HEK293 (cell line): Measurements from ENCODE around the gene RINL.

ENCODE experiments used
- BCL11B ChIP-seq: fragments of 450-650 bp; formaldehyde crosslinking; IDR thresholded peaks from 2 replicates; pipeline ENCODE4 v1.5.1; 2016; ENCODE audit warnings: low read depth, missing biosample characterization, missing genetic modification characterization
- FEZF1 ChIP-seq: fragments of 450-650 bp; formaldehyde crosslinking; IDR thresholded peaks from 2 replicates; pipeline ENCODE4 v1.5.1; 2016; ENCODE audit warnings: missing biosample characterization, missing genetic modification characterization
- MYNN ChIP-seq: fragments of 450-650 bp; formaldehyde crosslinking; IDR thresholded peaks from 2 replicates; pipeline ENCODE4 v1.5.1; 2016; ENCODE audit warnings: missing biosample characterization, missing genetic modification characterization, borderline replicate concordance
- MZF1 ChIP-seq: fragments of 450-650 bp; formaldehyde crosslinking; IDR thresholded peaks from 2 replicates; pipeline ENCODE4 v1.5.1; 2017; ENCODE audit warnings: missing biosample characterization, missing genetic modification characterization, borderline replicate concordance
- TRIM28 ChIP-seq: IDR thresholded peaks from 2 replicates; pipeline ENCODE4 v1.6.1; 2011; ENCODE audit warnings: low read length, control low read depth, borderline replicate concordance
- ZEB2 ChIP-seq: fragments of 450-650 bp; formaldehyde crosslinking; IDR thresholded peaks from 2 replicates; pipeline ENCODE4 v1.5.1; 2016; ENCODE audit warnings: missing biosample characterization, missing genetic modification characterization
- ZNF114 ChIP-seq: fragments of 450-650 bp; formaldehyde crosslinking; IDR thresholded peaks from 2 replicates; pipeline ENCODE4 v1.5.0; 2017; ENCODE audit warnings: missing biosample characterization, missing genetic modification characterization
- ZNF133 ChIP-seq: fragments of 450-650 bp; formaldehyde crosslinking; IDR thresholded peaks from 2 replicates; pipeline ENCODE4 v1.5.1; 2016; ENCODE audit warnings: missing biosample characterization, missing genetic modification characterization
- ZNF155 ChIP-seq: fragments of 450-650 bp; formaldehyde crosslinking; IDR thresholded peaks from 2 replicates; pipeline ENCODE4 v1.5.1; 2016; ENCODE audit warnings: missing biosample characterization, missing genetic modification characterization
- ZNF18 ChIP-seq: fragments of 450-650 bp; formaldehyde crosslinking; IDR thresholded peaks from 2 replicates; pipeline ENCODE4 v1.5.1; 2016; ENCODE audit warnings: missing biosample characterization, missing genetic modification characterization
- ZNF221 ChIP-seq: fragments of 450-650 bp; formaldehyde crosslinking; IDR thresholded peaks from 2 replicates; pipeline ENCODE4 v1.5.1; 2017; ENCODE audit warnings: missing biosample characterization, missing genetic modification characterization, borderline replicate concordance
- ZNF266 ChIP-seq: fragments of 450-650 bp; formaldehyde crosslinking; IDR thresholded peaks from 2 replicates; pipeline ENCODE4 v1.5.1; 2016; ENCODE audit warnings: missing biosample characterization, missing genetic modification characterization, low read depth
- ZNF335 ChIP-seq: fragments of 450-650 bp; formaldehyde crosslinking; conservative IDR thresholded peaks from 2 replicates; pipeline ENCODE4 v1.5.1; 2016; ENCODE audit warnings: missing biosample characterization, missing genetic modification characterization
- ZNF37A ChIP-seq: fragments of 450-650 bp; IDR thresholded peaks from 2 replicates; pipeline ENCODE4 v1.5.1; 2018; ENCODE audit warnings: missing biosample characterization, missing genetic modification characterization
- ZNF394 ChIP-seq: fragments of 450-650 bp; formaldehyde crosslinking; IDR thresholded peaks from 2 replicates; pipeline ENCODE4 v1.5.1; 2016; ENCODE audit warnings: missing biosample characterization, missing genetic modification characterization, mild to moderate bottlenecking, moderate library complexity, borderline replicate concordance
- ZNF423 ChIP-seq: fragments of 450-650 bp; formaldehyde crosslinking; IDR thresholded peaks from 2 replicates; pipeline ENCODE4 v1.5.1; 2016; ENCODE audit warnings: missing biosample characterization, missing genetic modification characterization
- ZNF514 ChIP-seq: fragments of 450-650 bp; formaldehyde crosslinking; IDR thresholded peaks from 2 replicates; pipeline ENCODE4 v1.5.1; 2016; ENCODE audit warnings: missing biosample characterization, missing genetic modification characterization
- ZNF548 ChIP-seq: fragments of 450-650 bp; formaldehyde crosslinking; IDR thresholded peaks from 2 replicates; pipeline ENCODE4 v1.5.1; 2016; ENCODE audit warnings: missing biosample characterization, missing genetic modification characterization
- ZNF596 ChIP-seq: fragments of 450-650 bp; IDR thresholded peaks from 2 replicates; pipeline ENCODE4 v1.5.0; 2018; ENCODE audit warnings: missing biosample characterization, mild to moderate bottlenecking, missing genetic modification characterization, moderate library complexity
- ZSCAN5A ChIP-seq: fragments of 450-650 bp; formaldehyde crosslinking; IDR thresholded peaks from 2 replicates; pipeline ENCODE4 v1.5.1; 2016; ENCODE audit warnings: missing biosample characterization, missing genetic modification characterization
- TF ChIP-seq, protein P1 (sequence below): fragments of 450-650 bp; formaldehyde crosslinking; IDR thresholded peaks from 2 replicates; pipeline ENCODE4 v1.5.1; 2016; ENCODE audit warnings: missing biosample characterization, missing genetic modification characterization
- TF ChIP-seq, protein P2 (sequence below): sonication (generic); formaldehyde crosslinking; IDR thresholded peaks from 2 replicates; pipeline ENCODE4 v1.8.1; 2022; ENCODE audit warnings: mild to moderate bottlenecking, moderate library complexity, missing genetic modification reagents
- TF ChIP-seq, protein P3 (sequence below): fragments of 450-650 bp; formaldehyde crosslinking; IDR thresholded peaks from 2 replicates; pipeline ENCODE4 v1.5.1; 2016; ENCODE audit warnings: missing biosample characterization, missing genetic modification characterization
- TF ChIP-seq, protein P4 (sequence below): fragments of 450-650 bp; formaldehyde crosslinking; IDR thresholded peaks from 2 replicates; pipeline ENCODE4 v1.5.1; 2017; ENCODE audit warnings: missing biosample characterization, missing genetic modification characterization
- TF ChIP-seq, protein P5 (sequence below): fragments of 450-650 bp; formaldehyde crosslinking; IDR thresholded peaks from 2 replicates; pipeline ENCODE4 v1.5.1; 2016; ENCODE audit warnings: missing biosample characterization, missing genetic modification characterization, borderline replicate concordance

Gene RINL

GRCh38 chr19:38898788-38899446 is 20.8 kb upstream of the RINL start (continued):
- TF ChIP-seq ZSCAN5A (0 out of 2 replicates have a peak, but pooled peaks have one; percentile 94), ZNF548 (tag by site-specific recombination) (no peak), ZNF394 (tag by site-specific recombination) (no peak), ZNF266 (tag by site-specific recombination) (0 out of 2 replicates have a peak, but pooled peaks have one; percentile 11), ZNF133 (tag by site-specific recombination) (0 out of 2 replicates have a peak, but pooled peaks have one; percentile 12), ZNF335 (tag by site-specific recombination) (no peak), ZNF423 (tag by site-specific recombination) (peak; percentile 93), FEZF1 (tag by site-specific recombination) (no peak), ZNF596 (no peak), ZNF18 (tag by site-specific recombination) (no peak), MYNN (0 out of 2 replicates have a peak, but pooled peaks have one; percentile 18), ZNF37A (tag by site-specific recombination) (no peak), BCL11B (peak; percentile 34; the same call in 1 of the 2 replicates), TRIM28 (no peak), ZNF155 (no peak), ZNF221 (no peak; the same call in 1 of the 2 replicates), MZF1 (tag by site-specific recombination) (peak; percentile 70; the same call in 1 of the 2 replicates), ZEB2 (tag by site-specific recombination) (no peak), ZNF114 (tag by site-specific recombination) (no peak), ZNF514 (tag by site-specific recombination) (no peak)
- TF ChIP-seq, protein P1, sequence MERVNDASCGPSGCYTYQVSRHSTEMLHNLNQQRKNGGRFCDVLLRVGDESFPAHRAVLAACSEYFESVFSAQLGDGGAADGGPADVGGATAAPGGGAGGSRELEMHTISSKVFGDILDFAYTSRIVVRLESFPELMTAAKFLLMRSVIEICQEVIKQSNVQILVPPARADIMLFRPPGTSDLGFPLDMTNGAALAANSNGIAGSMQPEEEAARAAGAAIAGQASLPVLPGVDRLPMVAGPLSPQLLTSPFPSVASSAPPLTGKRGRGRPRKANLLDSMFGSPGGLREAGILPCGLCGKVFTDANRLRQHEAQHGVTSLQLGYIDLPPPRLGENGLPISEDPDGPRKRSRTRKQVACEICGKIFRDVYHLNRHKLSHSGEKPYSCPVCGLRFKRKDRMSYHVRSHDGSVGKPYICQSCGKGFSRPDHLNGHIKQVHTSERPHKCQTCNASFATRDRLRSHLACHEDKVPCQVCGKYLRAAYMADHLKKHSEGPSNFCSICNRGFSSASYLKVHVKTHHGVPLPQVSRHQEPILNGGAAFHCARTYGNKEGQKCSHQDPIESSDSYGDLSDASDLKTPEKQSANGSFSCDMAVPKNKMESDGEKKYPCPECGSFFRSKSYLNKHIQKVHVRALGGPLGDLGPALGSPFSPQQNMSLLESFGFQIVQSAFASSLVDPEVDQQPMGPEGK (tag by site-specific recombination), result no peak; the same call in 1 of the 2 replicates
- TF ChIP-seq, protein P2, sequence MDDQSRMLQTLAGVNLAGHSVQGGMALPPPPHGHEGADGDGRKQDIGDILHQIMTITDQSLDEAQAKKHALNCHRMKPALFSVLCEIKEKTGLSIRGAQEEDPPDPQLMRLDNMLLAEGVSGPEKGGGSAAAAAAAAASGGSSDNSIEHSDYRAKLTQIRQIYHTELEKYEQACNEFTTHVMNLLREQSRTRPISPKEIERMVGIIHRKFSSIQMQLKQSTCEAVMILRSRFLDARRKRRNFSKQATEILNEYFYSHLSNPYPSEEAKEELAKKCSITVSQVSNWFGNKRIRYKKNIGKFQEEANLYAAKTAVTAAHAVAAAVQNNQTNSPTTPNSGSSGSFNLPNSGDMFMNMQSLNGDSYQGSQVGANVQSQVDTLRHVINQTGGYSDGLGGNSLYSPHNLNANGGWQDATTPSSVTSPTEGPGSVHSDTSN (CRISPR knock-in tag), result no peak
- TF ChIP-seq, protein P3, sequence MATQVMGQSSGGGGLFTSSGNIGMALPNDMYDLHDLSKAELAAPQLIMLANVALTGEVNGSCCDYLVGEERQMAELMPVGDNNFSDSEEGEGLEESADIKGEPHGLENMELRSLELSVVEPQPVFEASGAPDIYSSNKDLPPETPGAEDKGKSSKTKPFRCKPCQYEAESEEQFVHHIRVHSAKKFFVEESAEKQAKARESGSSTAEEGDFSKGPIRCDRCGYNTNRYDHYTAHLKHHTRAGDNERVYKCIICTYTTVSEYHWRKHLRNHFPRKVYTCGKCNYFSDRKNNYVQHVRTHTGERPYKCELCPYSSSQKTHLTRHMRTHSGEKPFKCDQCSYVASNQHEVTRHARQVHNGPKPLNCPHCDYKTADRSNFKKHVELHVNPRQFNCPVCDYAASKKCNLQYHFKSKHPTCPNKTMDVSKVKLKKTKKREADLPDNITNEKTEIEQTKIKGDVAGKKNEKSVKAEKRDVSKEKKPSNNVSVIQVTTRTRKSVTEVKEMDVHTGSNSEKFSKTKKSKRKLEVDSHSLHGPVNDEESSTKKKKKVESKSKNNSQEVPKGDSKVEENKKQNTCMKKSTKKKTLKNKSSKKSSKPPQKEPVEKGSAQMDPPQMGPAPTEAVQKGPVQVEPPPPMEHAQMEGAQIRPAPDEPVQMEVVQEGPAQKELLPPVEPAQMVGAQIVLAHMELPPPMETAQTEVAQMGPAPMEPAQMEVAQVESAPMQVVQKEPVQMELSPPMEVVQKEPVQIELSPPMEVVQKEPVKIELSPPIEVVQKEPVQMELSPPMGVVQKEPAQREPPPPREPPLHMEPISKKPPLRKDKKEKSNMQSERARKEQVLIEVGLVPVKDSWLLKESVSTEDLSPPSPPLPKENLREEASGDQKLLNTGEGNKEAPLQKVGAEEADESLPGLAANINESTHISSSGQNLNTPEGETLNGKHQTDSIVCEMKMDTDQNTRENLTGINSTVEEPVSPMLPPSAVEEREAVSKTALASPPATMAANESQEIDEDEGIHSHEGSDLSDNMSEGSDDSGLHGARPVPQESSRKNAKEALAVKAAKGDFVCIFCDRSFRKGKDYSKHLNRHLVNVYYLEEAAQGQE (tag by site-specific recombination), result peak; percentile 70; the same call in 1 of the 2 replicates
- TF ChIP-seq, protein P4, sequence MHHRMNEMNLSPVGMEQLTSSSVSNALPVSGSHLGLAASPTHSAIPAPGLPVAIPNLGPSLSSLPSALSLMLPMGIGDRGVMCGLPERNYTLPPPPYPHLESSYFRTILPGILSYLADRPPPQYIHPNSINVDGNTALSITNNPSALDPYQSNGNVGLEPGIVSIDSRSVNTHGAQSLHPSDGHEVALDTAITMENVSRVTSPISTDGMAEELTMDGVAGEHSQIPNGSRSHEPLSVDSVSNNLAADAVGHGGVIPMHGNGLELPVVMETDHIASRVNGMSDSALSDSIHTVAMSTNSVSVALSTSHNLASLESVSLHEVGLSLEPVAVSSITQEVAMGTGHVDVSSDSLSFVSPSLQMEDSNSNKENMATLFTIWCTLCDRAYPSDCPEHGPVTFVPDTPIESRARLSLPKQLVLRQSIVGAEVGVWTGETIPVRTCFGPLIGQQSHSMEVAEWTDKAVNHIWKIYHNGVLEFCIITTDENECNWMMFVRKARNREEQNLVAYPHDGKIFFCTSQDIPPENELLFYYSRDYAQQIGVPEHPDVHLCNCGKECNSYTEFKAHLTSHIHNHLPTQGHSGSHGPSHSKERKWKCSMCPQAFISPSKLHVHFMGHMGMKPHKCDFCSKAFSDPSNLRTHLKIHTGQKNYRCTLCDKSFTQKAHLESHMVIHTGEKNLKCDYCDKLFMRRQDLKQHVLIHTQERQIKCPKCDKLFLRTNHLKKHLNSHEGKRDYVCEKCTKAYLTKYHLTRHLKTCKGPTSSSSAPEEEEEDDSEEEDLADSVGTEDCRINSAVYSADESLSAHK (tag by site-specific recombination), result no peak
- TF ChIP-seq, protein P5, sequence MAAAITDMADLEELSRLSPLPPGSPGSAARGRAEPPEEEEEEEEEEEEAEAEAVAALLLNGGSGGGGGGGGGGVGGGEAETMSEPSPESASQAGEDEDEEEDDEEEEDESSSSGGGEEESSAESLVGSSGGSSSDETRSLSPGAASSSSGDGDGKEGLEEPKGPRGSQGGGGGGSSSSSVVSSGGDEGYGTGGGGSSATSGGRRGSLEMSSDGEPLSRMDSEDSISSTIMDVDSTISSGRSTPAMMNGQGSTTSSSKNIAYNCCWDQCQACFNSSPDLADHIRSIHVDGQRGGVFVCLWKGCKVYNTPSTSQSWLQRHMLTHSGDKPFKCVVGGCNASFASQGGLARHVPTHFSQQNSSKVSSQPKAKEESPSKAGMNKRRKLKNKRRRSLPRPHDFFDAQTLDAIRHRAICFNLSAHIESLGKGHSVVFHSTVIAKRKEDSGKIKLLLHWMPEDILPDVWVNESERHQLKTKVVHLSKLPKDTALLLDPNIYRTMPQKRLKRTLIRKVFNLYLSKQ (tag by site-specific recombination), result no peak
